Activated naive CD4-positive, alpha-beta T cell treated with Interleukin-2 at 50 U/mL for 16 hours (primary cell): ENCODE results near the gene PSTPIP1.
A peak's percentile ranks its signal among the peaks of the same experiment; 100 is the strongest.

ENCODE experiments used
- DNase-seq: peaks from one replicate; pipeline ENCODE4 v3.0.0-alpha.2; 2020

The PSTPIP1 gene

DNA sequence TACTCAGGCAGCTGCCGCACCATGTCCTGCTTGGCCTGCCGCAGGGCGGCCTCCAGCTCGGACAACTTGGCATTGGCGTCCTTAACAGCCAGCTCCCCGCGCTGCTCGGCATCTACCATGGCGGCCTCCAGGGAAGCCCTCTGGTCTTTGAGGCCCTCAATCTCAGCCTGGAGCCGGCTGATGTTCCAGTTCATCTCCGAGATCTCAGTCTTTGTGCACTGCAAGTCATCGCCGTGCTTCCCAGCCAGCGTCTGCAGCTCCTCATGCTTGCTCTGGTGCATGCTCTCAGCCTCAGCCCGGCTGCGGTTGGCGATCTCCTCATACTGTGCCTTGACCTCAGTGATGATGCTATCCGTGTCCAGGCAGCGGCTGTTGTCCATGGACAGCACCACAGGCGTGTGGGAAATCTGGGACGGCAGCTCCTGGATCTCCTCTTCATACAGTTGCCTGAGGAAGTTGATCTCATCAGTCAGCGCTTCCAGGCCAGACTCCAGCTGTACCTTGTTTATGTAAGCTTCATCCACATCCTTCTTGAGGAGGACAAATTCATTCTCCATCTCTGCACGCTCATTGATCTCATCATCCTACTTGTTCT, 15.5 kb upstream of the PSTPIP1 start:
- DNase-seq, result no peak

DNA sequence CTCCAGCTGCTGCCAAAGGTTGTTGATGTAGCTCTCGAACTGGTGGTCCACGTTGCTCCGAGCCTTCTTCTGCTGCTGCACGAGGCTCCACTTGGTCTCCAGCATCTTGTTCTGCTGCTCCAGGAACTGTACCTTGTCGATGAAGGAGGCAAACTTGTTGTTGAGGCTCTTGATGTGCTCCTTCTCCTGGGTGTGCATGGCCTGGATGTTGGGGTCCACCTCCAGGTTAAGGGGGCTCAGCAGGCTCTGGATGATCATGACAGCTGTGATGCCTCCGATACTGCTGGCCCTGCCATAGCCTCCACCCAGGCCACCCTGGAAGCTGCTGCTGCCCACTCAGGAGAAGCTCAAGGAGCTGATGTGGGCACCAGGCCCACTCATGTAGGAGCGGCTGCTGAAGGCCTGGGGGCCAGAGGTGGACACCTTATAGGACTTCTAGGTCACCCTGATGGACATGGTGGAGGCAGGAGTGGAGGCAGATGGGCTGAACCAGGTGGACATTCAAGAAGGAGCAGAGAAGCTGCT, 14.9 kb upstream of the PSTPIP1 start:
- DNase-seq, result no peak

- no peak for DNase-seq
These were observed 12.6 kb upstream of the PSTPIP1 start for GRCh38 chr15:76982356-76982755.

GRCh38 chr15:76982756-76983155, 12.2 kb upstream of the PSTPIP1 start:
- no peak for DNase-seq

GRCh38 chr15:76983590-76984375, 11.1 kb upstream of the PSTPIP1 start:
- no peak for DNase-seq

- DNase-seq, result no peak
These were observed 8.2 kb upstream of the PSTPIP1 start for GRCh38 chr15:76986743-76987142.

GRCh38 chr15:76987276-76987675, 7.7 kb upstream of the PSTPIP1 start:
- no peak for DNase-seq

GRCh38 chr15:76987896-76988860, 6.7 kb upstream of the PSTPIP1 start:
- peak; percentile 76 for DNase-seq

DNA sequence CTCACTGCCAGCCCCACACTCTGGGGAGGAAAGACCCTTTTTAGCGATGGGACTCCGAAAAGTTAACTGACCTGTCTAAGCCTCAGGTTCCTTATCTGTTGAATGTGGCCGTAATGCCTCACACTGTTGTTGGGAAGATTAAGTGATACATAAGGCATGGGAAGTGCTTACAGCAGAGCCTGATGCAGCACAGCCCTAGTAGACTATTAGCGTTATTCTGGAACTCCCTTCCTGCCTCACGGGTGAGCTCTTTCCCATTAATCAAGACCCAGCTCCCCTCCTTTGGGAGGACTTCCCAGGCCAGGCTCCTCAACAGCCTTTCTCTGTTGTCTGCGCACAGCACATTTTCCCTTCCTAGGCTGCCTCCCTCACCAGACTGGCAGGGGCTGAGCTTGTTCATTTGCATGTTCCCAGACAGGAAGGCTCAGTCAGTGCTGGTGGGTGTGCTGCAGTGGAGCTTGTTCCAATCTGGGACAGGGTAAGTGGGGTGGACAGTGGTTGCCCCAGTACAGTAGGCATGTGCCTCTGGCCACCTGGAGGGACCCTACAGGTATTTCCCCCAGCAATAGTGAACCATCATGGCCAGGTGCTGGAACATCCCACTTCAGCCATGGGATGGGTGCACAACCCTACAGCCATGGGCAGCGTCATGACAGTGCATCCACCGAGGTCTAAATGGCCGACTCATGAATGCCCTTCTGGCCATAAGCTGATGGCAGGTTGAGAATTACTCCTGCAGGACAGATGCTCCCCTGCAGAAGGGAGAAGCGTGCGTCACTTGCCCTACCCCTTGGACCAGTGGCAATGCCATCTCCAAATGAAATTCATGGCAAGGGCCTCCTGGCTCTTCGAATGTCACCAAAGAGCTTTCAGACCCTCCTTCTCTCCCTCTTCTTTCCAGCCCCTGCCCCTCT, 5.8 kb upstream of the PSTPIP1 start:
- DNase-seq, result no peak

- DNase-seq, result no peak
These were observed 3.9 kb upstream of the PSTPIP1 start for GRCh38 chr15:76991048-76991447.

GRCh38 chr15:76991741-76992645, 2.9 kb upstream of the PSTPIP1 start:
- DNase-seq, result peak; percentile 0

DNA sequence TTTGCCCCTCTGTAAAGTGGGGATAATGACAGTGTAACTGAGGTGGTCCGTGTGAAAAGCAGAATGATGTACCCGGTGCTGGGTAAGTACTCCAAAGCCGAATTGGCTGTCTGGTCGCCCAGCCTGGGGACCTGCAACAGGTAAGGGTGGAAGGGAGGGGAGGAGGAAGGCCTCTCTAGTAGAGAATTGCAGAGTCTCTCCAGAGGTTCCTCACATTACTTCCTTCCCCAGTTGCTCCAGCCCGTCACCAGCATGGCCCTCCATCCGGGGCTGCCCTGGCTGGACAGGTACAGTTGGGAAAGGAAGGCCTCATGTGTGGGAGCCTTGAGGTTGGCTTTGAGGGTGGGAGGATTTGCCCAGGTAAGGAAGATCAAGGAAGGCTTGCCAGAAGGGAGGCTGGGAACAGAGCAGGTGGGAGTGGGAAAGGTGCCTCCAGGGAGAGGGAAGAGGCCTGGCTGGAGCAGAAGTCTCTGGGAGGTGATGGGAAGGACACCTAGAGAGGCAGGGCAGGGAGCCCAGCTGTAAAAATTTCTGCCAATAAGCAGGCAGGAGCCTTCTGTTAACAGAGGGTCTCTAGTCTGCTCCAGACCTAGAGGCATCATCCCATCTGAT, 1.7 kb upstream of the PSTPIP1 start:
- no peak for DNase-seq

DNA sequence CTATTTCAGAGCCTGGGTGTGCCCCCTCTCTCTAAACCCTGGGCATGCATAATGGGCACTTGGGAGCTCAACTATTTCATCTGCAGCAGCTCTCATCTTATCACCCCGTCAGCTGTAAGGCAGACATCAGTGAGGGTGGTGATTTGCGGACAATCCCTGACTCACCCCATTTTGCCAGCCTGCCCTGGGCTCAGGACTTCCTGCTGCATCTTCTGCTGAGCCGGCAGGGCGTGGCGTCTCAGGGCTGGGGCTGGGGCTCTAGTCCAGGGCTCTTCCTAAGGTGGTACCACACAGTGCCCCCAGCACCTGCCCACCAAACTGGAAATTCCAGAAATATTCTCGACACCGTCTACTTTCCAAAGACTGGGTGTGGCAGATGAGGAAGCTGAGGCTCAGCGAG, 925 bp upstream of the PSTPIP1 start:
- peak; percentile 71 for DNase-seq

DNA sequence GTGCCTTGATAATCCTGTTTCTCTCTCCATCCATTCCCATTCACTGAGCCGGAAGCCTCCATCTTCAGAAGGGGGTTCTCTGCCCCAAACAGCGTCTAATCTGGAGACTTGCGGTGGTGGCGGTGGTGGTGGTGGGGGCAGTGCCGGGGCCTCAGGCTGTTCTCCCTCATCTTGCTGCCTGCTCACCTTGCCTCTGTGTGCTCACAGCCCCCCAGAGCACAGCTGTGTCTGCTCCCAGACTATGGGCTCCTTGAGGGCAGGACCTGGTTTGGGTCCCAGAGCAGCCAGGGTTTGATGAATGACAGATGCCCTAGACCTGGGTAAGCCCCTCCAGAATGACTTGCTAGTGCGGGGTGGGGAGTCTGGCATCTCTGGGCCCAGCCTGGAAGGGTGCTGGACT, 430 bp upstream of the PSTPIP1 start:
- DNase-seq, result no peak

GRCh38 chr15:76996076-76996525, 1.2 kb downstream of the PSTPIP1 start:
- DNase-seq, result no peak

DNA sequence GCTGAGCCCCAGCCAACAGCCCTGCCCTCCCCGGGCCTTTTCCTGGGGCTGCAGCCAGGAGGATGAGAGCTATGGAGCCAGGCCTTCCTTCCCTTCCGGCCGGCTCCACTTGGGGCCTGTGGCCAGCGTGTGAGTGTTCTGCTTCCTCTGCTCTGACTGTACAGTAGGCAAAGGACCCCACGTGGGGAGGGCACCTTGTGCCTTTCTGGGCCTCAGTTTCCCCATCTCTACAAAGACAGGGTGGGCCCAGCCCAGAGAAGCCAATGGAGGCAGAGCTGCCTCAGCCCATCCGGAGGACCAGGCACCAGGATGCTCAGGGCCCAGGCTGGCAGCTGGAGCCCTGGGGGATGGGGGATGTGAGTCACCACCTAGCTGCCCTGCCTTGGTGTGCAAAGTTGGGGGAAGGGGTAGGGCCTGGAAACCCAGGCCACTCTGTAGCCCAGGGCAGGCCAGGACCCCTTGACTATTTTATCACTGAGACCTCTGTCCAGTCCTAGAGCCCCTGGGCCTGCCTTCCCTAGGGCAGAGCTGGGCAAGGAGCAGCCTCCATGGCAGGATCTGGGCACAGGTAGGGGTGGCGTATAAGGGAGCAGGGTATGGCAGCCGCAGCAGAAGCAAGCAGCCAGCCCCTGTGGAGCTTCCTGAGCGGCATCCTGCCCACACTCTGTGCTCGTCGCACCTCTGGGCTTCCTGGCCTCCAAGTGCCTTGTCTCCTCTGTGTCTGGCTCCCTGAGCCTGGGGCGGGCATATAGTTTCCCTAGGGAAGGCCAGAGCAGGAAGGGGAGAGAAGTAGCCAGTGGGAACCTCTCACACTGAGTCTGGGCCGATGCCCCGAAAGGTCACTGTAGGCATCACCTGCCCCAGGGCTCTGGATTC, 1.8 kb downstream of the PSTPIP1 start:
- DNase-seq, result peak; percentile 65

GRCh38 chr15:76998663-76999285, 3.8 kb downstream of the PSTPIP1 start:
- no peak for DNase-seq

DNA sequence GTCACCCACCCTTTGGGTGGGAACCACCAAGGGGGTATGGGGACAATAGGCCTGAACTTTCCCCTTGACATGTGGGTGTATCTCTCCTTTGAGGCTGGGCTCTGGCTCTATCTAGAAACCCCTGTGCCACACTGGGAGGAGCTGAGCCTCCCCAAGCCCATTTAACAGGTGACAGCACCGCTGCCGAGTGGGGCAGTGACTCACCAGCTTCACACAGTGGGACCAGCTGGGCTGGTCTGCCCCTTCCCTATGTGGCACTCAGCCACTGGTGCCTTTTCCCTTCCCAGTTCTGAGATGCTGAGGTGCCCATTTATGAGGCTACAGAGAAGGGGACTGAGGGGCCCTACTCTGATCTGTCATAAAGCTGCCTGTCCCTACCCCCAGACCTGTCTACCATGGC, 5.1 kb downstream of the PSTPIP1 start:
- no peak for DNase-seq

- DNase-seq, result no peak
These were observed 6.4 kb downstream of the PSTPIP1 start for GRCh38 chr15:77001351-77001750.
